GM19035 (cell line): ENCODE data around the gene CLEC16A.

Experiments used
- ATAC-seq: cut with Tn5 transposase; IDR thresholded peaks from one replicate; pipeline ENCODE4 v1.9.1; 2021; ENCODE audit not compliant: unreplicated experiment

Gene CLEC16A

DNA sequence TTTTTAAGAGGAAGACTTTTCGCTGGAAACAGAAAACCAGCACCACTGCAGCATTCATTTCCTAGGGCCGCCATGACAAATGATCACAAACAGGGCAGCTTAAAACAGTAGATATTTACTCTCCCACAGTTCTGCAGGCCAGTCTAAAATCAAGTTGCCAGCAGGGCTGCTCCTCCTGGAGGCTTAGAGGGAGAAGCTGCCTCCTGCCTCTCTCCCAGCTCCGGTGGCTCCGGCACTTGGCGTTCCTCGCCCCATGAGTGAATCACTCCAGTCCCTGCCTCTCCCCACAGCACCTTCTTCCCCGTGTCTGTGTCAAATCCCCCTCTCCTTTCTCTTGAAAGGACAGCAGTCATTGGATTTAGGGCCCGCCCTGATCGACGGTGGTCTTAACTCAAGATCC is 239.6 kb downstream of the CLEC16A start:
- no peak for ATAC-seq

DNA sequence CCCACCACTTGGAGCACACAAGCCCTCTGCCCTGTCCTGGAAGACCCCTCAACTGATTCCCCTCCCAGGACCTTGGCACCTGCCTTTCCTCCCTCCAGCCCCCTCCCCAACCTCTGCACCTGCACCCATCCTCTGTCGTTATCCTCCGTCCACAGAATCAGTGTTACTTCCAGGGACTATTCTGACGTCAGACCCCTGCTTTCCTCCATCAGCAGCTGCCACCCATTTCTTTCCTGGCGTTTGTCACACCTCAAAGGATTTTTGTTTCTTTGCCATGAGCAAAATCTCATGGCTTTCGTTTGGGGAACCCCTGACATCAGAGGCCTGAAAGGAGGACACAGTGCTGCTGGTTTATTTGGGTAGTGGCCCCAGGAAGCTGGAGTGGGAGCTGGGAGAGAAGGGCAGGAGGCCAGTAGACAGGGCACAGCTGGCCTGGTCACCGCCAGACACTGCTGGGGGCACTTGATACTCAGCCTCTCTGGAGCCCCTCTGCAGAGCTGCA is 243.2 kb downstream of the CLEC16A start:
- ATAC-seq: no peak

DNA sequence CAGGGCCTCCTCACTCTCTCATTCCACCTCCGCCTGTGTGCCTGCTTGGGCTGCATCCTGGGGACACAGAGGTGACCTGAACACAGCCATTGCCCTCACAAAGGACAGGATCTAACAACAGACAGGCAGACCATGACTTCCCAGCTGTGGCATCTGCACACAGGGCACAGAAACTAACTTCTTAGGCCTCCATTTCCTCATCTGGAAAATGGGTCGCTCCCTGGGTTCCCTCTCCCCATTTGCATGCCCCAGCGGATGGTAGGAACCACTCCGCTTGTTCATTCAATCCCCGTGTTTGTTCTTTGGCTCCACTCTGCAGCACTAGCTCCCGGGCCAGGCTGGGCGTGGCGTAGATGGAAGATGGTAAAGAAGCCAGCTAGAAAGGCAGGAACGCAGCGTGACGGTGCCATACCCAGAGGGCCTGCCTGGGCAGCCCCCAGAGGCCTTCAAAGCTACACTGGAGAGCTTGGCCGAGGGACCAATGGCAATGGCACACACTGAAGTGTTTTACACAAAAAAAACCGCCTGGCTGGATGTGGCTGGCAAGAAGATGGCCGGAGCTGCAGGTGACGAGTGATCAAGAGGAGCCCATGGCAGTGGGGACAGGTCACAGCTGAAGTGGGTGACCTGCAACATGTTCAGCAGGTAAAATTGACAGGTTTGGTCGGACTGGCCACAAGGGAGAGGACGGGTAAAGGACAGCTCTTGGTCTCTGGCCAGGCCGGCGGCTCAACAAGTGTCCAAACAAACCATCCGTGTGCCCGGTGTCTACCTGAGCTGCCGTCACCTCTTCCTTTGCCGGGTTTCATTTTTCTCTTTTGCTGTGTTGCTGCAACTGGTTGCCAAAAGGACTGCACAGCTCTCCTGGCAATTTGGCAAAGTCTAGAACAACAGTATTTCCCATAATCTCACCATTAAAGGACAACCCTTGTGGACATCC is 244.7 kb downstream of the CLEC16A start:
- ATAC-seq: no peak

DNA sequence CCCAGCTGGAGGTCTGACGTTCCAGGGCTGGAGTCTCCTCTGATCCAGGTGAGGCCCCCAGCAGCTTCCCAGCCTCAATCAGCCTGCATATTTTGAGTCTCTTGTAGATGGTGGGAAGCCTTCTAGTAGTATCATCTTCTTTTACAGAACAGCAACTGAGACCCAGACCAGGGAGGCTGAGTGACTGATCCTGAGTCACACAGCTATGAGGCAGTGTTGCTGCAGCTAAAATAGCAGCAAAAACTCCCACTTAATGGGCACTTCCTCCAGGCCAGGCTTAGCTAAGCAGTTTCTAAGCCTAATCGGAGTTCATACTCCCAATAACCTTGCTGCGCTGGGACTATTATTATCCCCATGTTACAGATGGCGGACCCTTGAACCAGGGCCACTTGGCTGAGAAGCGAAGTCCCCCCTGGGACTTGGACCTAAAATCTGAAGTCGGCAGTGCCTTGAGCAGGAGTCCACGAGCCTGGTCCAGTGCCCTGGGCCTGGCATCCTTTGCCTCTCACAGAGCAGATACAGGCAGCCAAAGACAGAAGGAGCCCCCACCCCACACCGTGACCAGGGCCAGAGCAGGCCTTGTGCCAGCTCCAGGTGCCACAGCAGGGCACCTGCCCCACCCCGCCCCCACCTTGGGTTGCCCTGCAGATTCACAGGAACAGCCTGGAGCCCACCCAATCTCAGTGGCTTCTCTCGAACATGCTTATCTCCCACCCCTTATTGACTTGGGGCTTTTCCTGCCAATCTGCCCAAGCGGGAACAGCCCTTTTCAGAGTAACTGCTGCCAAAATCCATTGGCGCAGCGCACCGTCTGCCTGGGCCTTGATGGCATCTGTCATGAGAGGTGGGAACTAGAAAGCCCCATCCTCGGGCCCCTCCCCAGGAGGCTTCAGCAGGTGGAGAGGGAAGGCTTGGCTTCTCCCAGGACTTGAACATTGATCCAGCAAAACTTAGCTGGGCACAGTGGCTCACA is 246.5 kb downstream of the CLEC16A start:
- no peak for ATAC-seq

DNA sequence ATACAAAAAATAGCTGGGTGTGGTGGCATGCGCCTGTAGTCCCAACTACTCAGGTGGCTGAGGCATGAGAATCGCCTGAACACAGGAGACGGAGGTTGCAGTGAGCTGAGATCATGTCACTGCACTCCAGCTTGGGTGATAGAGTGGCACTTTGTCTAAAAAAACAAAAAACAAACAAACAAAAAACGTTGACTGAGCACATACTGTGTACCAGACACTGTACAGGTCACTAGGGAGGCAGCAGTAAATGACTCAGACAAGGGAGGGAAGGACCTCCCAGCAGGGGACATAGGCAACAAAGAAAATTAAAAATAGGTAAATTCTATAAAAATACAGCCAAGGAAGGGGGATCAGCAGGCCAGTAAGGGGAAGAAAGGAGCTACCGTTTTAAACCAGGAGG is 247.3 kb downstream of the CLEC16A start:
- ATAC-seq: no peak

DNA sequence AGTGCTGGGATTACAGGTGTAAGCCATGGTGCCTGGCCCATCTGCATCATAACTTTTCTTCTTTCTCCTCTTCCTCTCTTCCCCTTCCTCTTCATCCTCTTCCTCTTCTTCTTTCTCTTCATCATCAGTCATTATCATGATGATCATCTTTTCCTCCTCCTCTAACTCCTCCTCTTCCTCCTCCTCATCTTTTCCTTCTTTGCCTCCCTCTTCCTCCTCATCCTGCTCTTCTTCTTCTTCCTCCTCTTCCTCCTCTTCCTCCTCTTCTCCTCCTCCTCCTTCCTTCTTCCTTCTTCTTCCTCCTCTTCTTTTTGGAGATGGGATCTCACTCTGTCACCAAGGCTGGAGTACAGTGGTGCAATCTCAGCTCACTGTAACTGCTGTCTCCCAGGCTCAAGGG is 249.1 kb downstream of the CLEC16A start:
- ATAC-seq: no peak

DNA sequence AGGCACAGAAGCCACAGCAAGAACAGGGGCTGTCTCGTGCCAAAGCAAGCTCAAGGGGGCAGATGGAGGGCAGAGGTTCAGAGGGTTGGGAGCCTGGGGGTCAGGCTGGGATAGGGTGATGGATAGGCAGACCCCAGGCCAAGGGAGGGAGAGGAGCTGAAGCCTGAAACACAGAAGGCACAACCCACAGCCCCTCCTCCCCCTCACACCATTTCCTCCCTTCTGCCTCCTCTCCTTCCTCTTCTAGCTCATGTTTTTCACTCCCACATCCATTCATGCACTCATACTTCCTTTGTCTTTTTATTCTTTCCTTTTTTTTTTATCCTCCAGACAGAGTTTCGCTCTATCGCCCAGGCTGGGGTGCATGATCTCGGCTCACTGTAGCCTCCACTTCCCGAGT is 250.5 kb downstream of the CLEC16A start:
- no peak for ATAC-seq

DNA sequence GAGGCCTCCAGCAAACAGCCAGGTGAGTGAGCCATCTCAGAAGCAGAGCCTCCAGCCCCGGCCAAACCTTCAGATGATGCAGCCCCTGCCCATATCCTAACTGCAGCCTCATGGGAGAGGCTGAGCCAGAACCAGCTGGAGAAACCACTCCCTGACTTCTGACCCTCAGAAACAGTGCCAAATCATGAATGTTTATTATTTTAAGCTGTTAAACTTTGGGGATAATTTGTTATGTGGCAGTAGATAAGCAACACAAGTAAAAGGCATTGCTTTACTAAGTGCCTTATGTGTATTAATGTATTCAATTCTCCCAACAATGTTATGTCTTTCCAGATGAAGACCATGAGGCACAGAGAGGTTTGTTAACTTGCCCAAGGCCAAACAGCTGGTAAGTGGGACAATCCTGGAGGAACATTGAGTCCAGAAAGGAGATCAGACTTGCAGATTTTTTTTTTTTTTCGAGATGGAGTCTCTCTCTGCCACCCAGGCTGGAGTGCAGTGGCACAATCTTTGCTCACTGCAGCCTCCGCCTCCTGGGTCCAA is 252.0 kb downstream of the CLEC16A start:
- no peak for ATAC-seq

DNA sequence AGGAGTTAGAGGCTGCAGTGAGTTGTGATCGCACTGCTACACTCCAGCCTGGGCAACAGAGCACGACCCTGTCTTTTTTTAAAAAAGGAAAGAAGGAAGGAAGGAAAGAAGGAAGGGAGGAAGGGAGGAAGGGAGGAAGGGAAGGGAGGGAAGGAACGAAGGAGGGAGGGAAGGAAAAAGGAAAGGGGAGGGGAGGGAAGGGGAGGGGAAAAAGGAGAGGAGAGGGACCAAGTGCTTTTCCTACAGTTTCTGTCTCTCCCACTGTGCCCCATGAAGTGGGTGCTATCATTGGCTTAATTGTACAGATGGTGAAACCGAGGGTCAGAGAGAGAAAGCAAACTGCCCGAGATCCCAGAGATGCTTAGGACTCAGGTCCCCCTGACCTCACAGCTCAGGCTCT is 254.0 kb downstream of the CLEC16A start:
- ATAC-seq: no peak

DNA sequence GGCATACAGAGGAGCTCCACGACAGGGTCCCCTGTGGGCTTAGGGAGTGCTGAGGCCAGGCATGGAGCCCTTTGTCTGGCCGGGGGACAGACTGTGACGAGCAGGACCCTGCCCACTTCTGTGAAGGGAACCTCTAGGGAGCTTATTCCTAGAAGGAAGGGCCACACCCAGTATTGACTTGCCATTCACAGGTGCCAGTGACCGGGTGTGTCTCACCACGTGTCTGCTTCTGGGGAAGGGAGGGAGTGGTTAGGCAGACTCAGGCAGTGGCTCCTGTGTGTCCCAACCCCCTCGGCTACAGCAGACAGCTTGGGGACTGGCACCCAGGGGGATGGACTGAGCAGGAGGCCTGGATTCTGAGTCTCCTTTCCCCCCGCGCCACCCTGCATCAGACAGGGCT is 254.5 kb downstream of the CLEC16A start:
- no peak for ATAC-seq

DNA sequence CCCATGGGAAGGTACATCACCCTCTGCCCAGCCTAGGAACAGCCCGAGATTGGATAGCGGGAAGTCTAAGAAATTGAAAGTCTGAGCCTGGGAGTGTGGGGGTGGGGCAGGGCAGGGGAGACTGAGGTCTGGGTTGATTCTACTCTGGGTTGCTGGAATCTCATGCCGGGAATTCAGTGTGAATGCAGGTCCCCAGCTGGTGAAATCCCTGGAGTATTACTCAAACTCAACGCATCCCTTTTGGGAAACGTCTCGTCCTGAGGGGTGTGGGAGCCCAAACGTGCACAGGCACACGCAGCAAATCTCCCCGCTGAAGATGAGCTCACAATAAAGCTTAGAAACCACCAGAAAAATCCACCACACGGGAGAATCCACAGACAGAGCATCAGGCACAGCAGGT is 256.2 kb downstream of the CLEC16A start:
- ATAC-seq: no peak

DNA sequence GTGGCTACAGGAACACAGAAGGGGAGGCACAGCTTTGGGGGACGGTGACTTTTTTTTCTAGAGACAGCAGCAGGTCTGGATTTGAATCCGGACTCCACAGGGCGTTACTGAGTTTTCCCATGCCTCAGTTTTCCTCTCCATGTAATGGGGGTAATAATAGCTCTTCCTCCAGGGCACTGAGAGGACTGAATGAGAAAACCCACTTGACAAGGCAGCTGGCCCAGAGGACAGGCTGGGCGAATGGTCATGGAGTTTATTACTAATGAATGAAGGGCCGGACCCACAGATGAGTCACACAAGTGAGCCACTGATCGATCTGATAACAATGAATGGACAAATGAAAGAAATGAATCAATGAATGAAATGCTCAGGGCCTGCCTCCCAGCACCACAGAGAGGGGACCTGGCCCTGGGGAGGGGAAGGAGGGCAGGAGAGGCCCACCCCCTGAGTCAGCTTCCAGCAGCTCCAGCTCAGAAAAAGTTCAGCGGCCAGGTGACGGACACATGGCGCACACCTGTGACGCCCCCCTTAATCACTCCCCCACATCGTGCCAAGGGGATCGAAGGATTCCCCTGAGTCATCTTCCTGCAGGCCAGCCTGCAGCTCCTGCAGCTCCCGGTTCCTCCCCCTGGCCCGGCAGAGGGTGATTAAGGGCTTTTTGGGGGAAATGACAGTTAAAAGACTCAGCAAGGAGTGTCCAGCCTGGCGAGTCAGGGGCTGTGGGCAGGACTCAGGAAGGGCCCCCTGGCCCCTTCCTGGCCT is 257.3 kb downstream of the CLEC16A start:
- no peak for ATAC-seq

DNA sequence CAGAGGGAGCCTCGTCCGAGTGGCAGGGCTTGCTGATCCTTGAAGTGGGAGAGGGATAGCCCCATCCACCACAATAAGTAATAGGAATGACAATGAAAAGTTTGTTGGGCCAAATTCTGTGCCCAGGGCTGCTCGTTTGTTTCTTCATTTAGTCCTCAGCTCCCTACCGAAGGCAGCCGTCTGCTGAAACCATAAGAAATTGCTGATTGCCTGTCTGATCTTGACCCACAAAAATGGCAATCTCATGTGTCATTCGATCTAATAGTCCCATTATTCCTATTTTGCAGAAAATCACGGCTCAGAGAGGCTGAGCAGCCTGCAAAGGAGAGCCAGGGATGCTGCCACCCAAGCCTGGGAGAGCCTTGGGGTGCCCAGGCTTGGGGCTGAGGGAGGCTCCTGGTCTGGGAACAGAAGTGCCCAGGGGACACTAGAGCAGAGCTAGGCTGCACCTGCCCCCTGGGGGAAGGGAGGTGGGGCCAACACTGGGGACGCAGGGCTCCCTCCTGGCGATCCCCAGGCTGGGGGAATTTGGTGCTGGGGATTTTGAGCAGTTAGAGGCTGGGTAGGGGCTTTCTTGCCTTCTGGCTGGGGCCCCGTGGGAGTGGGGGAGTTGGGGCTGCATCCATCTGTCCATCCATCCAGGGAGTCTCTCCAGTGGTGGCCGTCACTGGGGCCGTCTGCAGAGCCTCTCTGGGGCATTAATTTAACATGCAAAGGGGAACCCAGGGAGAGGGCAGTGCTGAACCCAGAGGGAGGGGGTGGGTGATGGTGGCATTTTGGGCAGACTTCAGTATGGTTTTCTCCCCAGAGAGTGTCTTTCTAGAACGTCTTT is 258.1 kb downstream of the CLEC16A start:
- ATAC-seq: no peak

DNA sequence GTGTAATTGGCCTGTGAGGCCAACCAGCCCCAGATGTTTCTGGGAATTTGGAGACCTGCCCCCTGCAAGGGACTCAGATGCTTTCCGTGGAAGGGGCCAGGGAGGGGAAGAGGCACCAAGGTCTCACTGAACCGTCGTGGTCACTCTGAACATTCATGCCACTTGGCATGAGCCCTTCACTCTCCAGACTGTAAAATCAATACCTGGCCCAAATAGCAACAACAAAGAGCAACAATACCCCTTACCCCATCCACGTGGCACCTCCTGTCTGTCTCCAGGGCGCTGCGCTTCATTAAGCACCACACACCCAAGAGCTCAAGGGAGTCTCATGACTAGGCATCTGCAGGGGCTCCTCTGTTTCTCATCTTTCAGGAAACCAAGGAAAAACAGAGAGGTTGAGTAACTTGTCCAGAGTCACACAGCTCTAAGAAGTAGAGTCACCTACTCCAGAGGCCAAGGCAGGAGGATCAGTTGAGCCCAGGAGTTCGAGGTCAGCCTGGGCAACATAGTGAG is 258.8 kb downstream of the CLEC16A start:
- no peak for ATAC-seq

DNA sequence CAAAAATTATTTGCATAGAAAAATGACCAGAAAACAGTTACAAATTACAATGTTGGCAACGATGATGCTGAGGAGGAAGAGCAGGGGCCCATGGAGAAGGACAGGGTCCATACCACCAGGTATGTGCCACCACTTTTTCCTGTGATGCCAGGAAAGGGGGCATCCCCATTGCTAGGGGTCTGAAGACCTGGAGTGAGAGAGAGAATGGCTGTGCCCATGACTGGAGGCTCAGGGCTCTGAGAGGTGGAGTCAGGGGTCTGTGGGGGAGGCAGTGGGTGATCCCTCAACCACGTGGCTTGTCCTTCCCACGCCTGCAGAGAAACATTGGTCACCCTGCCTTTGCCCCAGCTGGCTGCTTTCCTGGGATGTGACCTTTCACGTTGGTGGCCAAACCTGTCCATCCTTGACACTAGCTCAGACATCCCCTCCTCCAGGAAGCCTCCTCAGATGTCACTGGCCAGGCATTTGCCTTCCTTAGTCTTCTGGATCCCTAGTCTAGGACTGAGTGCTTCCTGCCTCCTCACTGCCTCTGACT is 260.2 kb downstream of the CLEC16A start:
- no peak for ATAC-seq

DNA sequence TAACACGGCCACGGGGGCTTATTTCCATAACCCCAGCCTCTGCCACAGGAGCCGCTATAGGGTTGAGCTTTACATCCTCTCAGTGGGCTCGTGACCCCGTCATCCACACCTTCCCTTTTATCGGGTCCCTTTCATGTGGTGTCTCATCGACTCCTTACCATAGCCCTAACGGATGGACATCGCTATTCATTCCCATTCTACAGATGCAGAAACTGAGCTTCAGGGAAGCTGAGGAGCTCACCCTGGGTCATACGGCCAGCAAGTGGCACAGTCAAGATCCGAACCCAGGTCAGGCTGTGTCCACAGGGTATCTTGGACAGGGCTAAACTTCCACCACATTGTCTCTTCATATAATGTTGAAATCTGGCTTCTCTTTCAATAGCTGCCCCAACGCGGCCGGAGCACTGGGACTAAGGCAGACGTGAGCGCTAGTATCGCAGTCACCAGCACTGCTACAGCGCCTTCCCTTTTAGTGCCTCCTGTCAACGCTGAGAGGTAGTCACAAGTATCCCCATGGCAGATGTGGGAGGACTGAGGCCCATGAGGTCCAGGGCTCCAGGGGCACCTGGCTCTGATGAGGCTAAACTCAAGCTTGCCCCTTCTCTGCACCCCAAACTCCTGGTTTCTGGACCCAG is 260.8 kb downstream of the CLEC16A start:
- no peak for ATAC-seq

DNA sequence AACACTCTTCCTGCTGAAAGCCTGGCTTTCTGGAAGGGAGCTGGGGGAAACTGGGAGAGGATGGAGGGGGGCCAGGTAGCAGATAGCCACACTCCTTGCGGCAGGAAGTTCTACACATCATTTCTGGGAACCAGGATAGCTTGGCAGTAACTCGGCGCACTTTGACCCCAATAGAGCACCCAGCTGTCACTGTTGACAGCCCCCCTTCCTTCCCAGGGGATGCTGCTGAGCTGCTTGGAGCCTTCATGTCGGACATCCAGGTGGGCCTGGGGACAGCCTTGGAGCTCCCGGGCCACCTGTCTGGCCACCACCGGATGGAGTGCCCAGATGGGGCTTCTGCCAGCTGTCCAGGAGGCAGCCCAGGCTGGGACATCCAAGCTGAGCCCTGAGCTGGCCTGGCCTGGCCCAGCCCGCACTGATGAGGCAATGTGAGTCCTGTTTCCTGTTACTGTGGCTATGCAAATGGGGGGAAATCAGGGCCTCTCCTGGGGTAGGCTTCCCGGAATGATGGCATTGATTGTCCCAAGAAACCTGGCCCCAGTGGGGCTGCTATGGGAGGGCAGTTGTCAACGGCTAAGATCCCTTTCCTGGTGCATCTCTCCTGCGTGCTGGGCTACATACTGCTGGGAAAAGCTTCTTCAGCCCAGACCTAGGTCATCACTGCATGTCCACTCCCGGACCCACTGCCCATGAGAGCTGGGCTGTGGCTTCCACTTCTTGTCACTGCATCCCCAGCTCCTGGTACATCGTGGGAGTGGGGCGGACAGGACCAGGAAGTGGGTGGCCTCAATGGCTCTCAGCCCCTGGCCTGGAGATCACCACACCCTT is 261.6 kb downstream of the CLEC16A start:
- no peak for ATAC-seq

DNA sequence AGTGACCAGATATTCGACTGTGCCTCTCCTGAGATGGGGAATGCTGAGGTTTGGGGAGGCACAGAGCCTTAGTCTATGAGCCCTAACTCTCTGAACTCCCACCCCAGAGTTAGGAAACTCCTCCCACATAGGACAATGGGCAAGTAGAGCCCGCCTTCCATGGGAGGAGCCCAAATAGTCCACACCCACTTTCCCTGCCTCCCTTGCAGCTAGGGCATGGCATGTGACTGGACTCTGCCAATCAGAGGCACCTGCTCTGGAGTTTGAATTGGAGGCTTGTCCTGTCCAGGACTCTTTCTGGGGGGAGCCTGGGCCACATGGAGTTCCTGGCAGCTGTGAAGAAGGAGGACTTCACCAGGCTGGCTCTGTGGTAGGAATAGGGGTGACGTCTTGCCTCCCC is 263.3 kb downstream of the CLEC16A start:
- ATAC-seq: no peak
